Measurements from ENCODE around the gene SLC24A4.

GRCh38 chr14:92451245-92451644 is 128.3 kb downstream of the SLC24A4 start:
- TF ChIP-seq CTCF (IDR thresholded peaks at IDR 0.05) (no peak), POLR2A (IDR thresholded peaks at IDR 0.05) (no peak)

All from testis (tissue), 2 donors.